Activated CD8-positive, alpha-beta memory T cell treated with anti-CD3 and anti-CD28 coated beads, Interleukin-2, amount 50 U/mL, for 4 hours (primary cell): ENCODE measurements around the gene NEU2.

ENCODE experiments used
- DNase-seq: peaks from one replicate; pipeline ENCODE4 v3.0.0-alpha.2; 2020

The NEU2 gene

GRCh38 chr2:233079953-233080835 is 47.7 kb downstream of the NEU2 start:
- DNase-seq, result no peak

DNA sequence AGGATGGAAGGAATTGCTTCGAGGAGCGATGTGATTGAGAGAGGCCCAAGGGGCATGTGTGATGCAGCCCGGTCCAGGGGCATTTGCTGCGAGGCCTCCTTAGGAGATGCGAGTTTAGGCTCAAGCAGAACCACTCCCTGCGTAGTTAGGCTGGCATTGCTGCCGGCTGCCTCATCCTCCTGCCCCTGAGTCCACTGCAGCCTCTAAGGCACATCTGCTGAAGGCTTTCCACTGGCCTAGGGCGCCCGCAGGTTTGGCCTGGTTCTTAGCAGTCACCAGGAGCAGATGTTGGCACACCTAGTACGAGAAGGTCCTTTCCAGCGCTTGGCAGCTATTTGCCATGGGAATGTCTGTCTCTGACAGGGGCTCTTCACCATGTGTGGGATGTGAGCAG is 48.4 kb downstream of the NEU2 start:
- DNase-seq, result no peak

DNA sequence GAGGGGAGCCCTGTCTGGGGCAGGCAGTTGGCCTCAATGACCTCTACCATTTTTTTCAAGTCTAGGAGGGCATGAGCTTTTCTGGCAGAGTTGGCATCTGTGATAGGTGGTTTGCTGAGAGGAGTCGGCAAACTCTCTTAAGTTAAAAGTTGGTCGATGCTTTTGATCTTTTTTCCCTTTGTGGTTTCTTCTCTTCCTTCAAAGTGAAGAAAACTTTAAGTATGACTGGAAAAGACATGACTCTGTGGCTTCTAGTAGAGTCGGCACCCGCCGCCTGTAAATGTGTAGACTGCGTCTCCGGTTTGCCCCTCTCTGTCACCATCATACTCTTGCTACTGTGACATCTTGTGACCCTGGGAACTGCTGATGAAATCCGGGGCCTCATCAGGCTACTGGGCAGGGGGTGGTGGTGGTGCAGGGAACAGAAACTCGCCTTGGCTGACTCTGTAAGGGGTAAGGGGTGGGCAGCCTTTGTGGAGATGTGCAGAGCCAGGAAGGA is 48.8 kb downstream of the NEU2 start:
- peak; percentile 53 for DNase-seq

GRCh38 chr2:233081731-233082221 is 49.3 kb downstream of the NEU2 start:
- DNase-seq, result no peak

- DNase-seq, result no peak
Observed at GRCh38 chr2:233082222-233082930, 49.9 kb downstream of the NEU2 start.

GRCh38 chr2:233082931-233083755 is 50.7 kb downstream of the NEU2 start:
- no peak for DNase-seq

GRCh38 chr2:233083782-233084181 is 51.3 kb downstream of the NEU2 start:
- no peak for DNase-seq

DNA sequence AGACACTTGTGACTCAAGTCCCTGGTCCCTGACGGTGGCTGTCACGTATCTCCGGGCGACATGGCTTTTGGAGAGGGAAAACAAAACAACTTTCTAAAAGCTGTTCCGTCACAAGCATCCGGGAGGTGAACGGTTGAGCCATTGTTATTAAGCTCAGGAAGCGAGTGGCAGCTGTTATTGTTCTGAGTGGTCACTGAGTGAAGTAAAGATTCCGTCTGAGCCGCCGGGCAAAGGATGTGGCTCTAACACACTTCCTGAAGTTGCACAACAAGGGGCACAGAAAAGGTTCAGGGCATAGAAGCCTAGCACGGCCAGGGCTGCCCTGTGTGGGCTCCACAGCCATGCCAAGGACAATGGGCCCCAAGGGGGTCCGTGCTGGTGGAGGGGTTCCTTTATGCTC is 52.0 kb downstream of the NEU2 start:
- DNase-seq, result no peak
